Lower leg skin (tissue), 4 donors: ENCODE results near the gene C1orf35. TPM values are rescaled to one million over a fixed set of nuclear protein-coding genes. Genes with fewer than 3 reads are reported as not detected.

ENCODE experiments used
- DNase-seq, 2 donors: peaks; one replicate each; pipeline ENCODE4 v3.0.0-alpha.2; 2019; ENCODE audit warnings: low spot score in 2 of 2
- H3K4me3 ChIP-seq: fragments of 200-600 bp; sonication (generic); 2 replicates; pipeline ENCODE4 v1.5.1; 2017; ENCODE audit warnings: mild to moderate bottlenecking, low read depth; ENCODE audit not compliant: poor library complexity, severe bottlenecking
- POLR2A ChIP-seq, 2 donors: fragments of 450-650 bp; IDR thresholded peaks; one replicate each; pipeline ENCODE4 v1.6.1; 2016 to 2017; ENCODE audit warnings: antibody characterized with exemption in 2 of 2, mild to moderate bottlenecking in 1 of 2, moderate library complexity in 1 of 2
- WGBS, 2 donors: methylation state at CpG; one replicate each; pipeline ENCODE4 v1.1.5; 2018; 5-methylcytosine and 5-hydroxymethylcytosine counted together
- intact Hi-C: fragments of 100-400 bp; cut with DNase I; formaldehyde crosslinking; loops from one replicate; pipeline ENCODE4 v1.15.0; 2023; ENCODE audit warnings: low total_unique reads
- total RNA-seq, 4 donors: library from RNA; depleted of rRNA; stranded (reverse); fragments of >200 nt; gene quantifications; one replicate each; pipeline ENCODE4 v1.1.0, GENCODE V29; 2016
- TF ChIP-seq, protein P1 (sequence below), 3 donors: fragments of 450-650 bp; IDR thresholded peaks; one replicate each; pipeline ENCODE4 v1.5.1; 2016; ENCODE audit warnings: antibody characterized with exemption in 3 of 3, mild to moderate bottlenecking in 3 of 3, moderate library complexity in 2 of 3

C1orf35 gene
- total RNA-seq, 4 donors from 2014 or later, result 16.9 to 37.0 (median 31.3) TPM

DNA sequence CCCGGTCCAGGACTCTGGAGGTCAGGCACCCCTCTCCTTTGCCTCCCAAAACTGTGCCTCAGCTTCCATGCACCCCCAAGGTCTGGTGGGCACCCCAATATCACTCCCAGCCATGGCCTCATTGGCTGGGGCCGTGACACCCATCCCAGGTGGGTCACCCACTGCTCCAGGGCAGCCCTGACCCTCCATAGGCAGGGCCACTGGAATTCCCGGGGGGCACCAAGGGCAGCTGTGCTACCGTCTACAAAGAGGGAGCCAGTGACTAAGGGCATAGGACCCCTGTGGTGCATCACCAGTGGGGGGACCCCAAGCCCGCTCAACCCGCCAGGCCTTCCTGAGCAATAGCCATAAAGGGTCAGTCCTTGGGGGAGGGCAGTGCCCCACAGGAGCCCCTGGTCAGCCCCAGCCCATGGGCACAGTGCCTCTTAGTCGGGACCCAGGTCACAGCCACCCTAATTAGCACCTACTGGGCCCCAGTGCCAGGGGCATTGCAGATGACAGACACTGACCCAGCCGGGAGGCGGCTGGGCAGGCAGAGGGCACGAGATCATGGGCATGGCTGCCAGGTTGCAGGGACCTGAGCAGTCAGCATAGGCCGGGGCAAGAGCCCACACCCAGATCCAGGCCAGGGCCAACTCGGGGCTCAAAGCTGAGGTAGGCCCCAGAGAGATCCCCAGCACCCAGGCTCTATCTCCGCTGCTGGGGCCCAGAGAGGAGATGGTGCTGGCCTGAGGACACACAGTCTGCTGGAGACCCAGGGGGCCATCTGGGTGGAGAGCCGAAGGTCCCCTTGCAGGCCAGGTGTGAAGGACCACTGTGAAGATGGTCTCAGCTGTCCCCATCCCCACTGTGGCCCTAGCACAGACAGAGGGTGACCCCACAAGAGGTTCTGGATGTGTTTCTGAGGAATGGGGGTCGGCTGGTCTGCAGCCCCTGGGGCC, 39.6 kb downstream of the C1orf35 start:
- DNase-seq, result peak in 1 of 2 donors; percentile 82
- H3K4me3 ChIP-seq, result no peak overlapping the region
- 77 to 80% methylated on average over 7 to 12 of the region's 15 CpGs for WGBS, 2 donors
- TF ChIP-seq, protein P1, sequence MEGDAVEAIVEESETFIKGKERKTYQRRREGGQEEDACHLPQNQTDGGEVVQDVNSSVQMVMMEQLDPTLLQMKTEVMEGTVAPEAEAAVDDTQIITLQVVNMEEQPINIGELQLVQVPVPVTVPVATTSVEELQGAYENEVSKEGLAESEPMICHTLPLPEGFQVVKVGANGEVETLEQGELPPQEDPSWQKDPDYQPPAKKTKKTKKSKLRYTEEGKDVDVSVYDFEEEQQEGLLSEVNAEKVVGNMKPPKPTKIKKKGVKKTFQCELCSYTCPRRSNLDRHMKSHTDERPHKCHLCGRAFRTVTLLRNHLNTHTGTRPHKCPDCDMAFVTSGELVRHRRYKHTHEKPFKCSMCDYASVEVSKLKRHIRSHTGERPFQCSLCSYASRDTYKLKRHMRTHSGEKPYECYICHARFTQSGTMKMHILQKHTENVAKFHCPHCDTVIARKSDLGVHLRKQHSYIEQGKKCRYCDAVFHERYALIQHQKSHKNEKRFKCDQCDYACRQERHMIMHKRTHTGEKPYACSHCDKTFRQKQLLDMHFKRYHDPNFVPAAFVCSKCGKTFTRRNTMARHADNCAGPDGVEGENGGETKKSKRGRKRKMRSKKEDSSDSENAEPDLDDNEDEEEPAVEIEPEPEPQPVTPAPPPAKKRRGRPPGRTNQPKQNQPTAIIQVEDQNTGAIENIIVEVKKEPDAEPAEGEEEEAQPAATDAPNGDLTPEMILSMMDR (IDR thresholded peaks at IDR 0.05), result no peak
- no peak for TF ChIP-seq POLR2A (IDR thresholded peaks at IDR 0.05)
- intact Hi-C loops, result no loop called here

DNA sequence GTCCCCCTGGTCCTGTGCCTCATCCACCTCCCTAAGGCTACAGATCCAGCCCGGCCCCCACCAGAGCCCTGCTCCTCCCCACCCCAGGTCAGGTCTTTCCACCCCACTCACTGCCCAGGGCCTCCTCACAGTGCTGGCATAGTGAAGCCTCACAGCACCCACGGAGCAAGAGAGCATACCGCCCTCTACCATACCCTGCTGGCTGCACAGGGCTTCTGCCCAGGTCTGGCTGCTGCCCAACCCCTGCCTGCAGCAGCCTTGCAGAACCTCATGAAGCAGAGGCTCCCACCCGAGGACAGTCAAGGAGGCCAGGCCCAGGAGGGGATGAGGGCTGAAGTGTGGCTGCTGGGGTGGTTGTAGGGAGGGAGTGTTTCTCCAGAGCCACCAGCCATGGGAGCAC, 40.3 kb downstream of the C1orf35 start:
- WGBS, 2 donors, result 43 to 62% methylated on average over 3 to 4 of the region's 4 CpGs
- H3K4me3 ChIP-seq, result no peak overlapping the region
- intact Hi-C loops, result no loop called here
- TF ChIP-seq, protein P1 (IDR thresholded peaks at IDR 0.05), result no peak
- no peak for TF ChIP-seq POLR2A (IDR thresholded peaks at IDR 0.05)
- peak in 1 of 2 donors; percentile 73 for DNase-seq

- WGBS, 2 donors, result 94 to 97% methylated on average over 8 of the region's 9 CpGs
- no peak overlapping the region for H3K4me3 ChIP-seq
- intact Hi-C loops, result no loop called here
- DNase-seq, result peak in 1 of 2 donors; percentile 78
- TF ChIP-seq, protein P1 (IDR thresholded peaks at IDR 0.05), result no peak
- no peak for TF ChIP-seq POLR2A (IDR thresholded peaks at IDR 0.05)
Measured at GRCh38 chr1:228062085-228062791, 40.9 kb downstream of the C1orf35 start.

- intact Hi-C loops, result no loop called here
- 71 to 75% methylated on average over 10 of the region's 10 CpGs for WGBS, 2 donors
- no peak for TF ChIP-seq POLR2A (IDR thresholded peaks at IDR 0.05)
- TF ChIP-seq, protein P1 (IDR thresholded peaks at IDR 0.05), result no peak
- DNase-seq, result peak in 1 of 2 donors; percentile 85
- H3K4me3 ChIP-seq, result no peak overlapping the region
Measured at GRCh38 chr1:228061411-228062084, 41.6 kb downstream of the C1orf35 start.

- no peak for DNase-seq
- TF ChIP-seq, protein P1 (IDR thresholded peaks at IDR 0.05), result no peak
- no peak for TF ChIP-seq POLR2A (IDR thresholded peaks at IDR 0.05)
- intact Hi-C loops, result no loop called here
- WGBS, 2 donors, result 21 to 23% methylated on average over 30 to 31 of the region's 34 CpGs
- H3K4me3 ChIP-seq, result no peak overlapping the region
Measured at GRCh38 chr1:228060458-228061190, 42.5 kb downstream of the C1orf35 start.
